ENCODE measurements around the gene DMRTA1. TPM values are rescaled to one million over a fixed set of nuclear protein-coding genes. Genes with fewer than 3 reads are reported as not detected.
A peak's percentile ranks its signal among the peaks of the same experiment; 100 is the strongest.

The DMRTA1 gene
- total and polyA plus RNA-seq, 5 donors from 2014 or later, result not detected

DNA sequence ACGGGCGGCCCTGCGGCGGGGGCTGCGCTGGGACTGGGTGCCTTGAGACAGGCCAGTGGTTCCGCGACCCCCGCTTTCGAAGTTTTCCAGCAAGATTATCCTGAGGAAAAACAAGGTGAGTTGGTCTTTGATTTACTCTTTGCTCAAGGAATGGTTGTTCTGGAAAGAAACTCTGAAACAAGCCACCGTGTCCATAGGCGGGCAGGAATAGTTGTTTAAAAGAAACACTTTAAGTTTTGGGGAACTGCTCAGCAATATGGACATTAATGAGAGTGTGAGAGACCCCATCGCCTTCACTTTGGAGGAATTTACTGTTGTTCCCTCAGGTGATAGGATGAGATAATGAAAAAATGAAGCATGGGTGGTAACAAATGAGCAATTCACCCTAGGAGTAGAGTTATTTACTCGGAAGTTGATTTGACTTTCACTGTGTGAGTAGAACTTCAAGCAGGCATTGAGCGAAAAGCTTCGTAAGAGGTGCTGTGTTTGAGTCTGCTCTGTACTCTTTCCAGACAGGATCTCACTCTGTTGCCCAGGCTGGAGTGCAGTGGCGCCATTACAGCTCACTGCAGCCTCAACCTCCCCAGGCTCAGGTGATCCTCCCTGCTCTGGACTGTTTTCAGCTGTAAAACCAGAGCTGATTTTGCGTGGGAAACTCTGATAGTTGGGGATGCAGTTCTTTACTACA lies 1.1 kb downstream of the DMRTA1 start:
- Mint-ChIP-seq H3K4me3 (peak overlapping the region in 3 of 4 donors; percentile 36 to 78 (median 38)), H3K4me1 (peaks cover 0 to 10% (median 7%) of the 10 kb centered on the region in 4 donors), H3K36me3 (no peaks in the 10 kb centered on the region), H3K9me3 (no peaks in the 10 kb centered on the region), H3K27ac (no peak overlapping the region), H3K27me3 (peaks cover 52% of the 10 kb centered on the region)
- Histone ChIP-seq H3K27me3 (ENCODE audit: control insufficient read depth, insufficient read depth, low read length) (peaks cover 31% of the 10 kb centered on the region), H3K9me3 (ENCODE audit: control insufficient read depth in 2 of 2, low read length in 2 of 2) (no peaks in the 10 kb centered on the region), H3K4me3 (ENCODE audit: low read depth, low read length) (no peak overlapping the region), H3K4me1 (ENCODE audit: control insufficient read depth, insufficient read depth, low read length, poor library complexity, severe bottlenecking) (peaks cover 11% of the 10 kb centered on the region), H3K36me3 (ENCODE audit: control insufficient read depth, insufficient read depth, low read length) (no peaks in the 10 kb centered on the region), H3K27ac (ENCODE audit: insufficient read depth, low read length, poor library complexity, severe bottlenecking) (no peak overlapping the region)
- no peak for DNase-seq
- ATAC-seq (ENCODE audit: low read depth in 2 of 2), result no peak

DNA sequence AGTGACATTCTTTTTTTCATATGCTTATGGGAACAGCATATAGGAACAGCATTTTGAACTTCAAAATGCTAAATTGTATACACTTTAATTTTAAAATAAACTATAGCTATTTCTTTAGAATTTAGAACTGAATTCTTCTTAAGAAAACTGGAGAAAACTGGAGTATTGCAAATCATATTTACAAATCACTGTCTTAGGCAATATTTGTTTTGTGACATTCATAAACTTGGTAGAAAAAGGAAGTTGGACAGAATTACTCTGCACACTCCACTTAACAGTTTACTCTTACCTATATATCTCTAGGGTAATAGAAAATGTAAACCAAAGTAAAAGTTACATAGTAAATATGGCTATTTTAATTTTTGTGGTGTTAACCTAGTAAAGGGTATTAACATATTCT lies 3.1 kb downstream of the DMRTA1 start:
- H3K27me3 Mint-ChIP-seq, result peaks cover 47% of the 10 kb centered on the region
- H3K36me3 Mint-ChIP-seq, result no peaks in the 10 kb centered on the region

DNA sequence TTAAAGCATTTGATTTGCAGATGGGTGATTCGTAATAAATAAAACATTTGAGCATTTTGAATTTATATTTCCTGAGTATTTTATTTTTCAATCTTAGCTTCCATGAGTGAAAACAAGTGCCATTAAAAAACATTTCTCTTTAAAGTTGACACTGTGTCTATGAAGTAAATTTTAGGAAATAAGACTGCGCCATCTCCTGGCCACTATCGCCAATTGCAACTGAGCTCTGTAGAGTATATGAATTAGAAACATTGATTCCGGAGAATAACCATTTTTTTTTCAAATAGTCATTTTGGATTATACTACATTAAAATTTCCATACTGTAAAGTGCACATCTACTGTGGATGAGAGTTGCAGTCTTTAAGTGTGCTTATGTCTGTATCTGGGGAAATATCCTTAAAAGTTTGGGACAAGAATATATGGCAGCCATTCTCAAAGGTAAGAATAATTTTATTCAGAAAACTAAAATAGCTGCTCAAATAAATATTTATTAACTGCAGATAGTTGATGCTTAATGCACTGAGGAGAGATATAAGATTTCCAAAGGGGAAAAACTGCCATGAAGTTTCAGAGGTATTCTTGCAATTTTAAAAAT lies 5.9 kb downstream of the DMRTA1 start:
- Mint-ChIP-seq H3K27ac (no peak overlapping the region), H3K4me1 (peaks cover 0 to 6% (median 5%) of the 10 kb centered on the region in 4 donors), H3K36me3 (no peaks in the 10 kb centered on the region), H3K9me3 (no peaks in the 10 kb centered on the region), H3K4me3 (no peak overlapping the region), H3K27me3 (peaks cover 36% of the 10 kb centered on the region)
- DNase-seq, result peak in 2 of 3 donors; percentile 25 to 56
- no peak overlapping the region for H3K4me3 ChIP-seq (ENCODE audit: low read depth, low read length)
- peaks cover 29% of the 10 kb centered on the region for H3K27me3 ChIP-seq (ENCODE audit: control insufficient read depth, insufficient read depth, low read length)
- ATAC-seq (ENCODE audit: low read depth in 2 of 2), result peak in 1 of 2 donors; percentile 50
- H3K27ac ChIP-seq (ENCODE audit: insufficient read depth, low read length, poor library complexity, severe bottlenecking), result no peak overlapping the region
- no peaks in the 10 kb centered on the region for H3K36me3 ChIP-seq (ENCODE audit: control insufficient read depth, insufficient read depth, low read length)
- no peaks in the 10 kb centered on the region for H3K9me3 ChIP-seq (ENCODE audit: control insufficient read depth in 2 of 2, low read length in 2 of 2)
- H3K4me1 ChIP-seq (ENCODE audit: control insufficient read depth, insufficient read depth, low read length, poor library complexity, severe bottlenecking), result peaks cover 2% of the 10 kb centered on the region

More for the DNA sequence above, 3.1 kb downstream of the DMRTA1 start:
- Mint-ChIP-seq H3K4me1 (peaks cover 0 to 10% (median 7%) of the 10 kb centered on the region in 4 donors), H3K27ac (no peak overlapping the region), H3K4me3 (no peak overlapping the region), H3K9me3 (no peaks in the 10 kb centered on the region)
- ATAC-seq (ENCODE audit: low read depth in 2 of 2) (no peak), DNase-seq (no peak)
- Histone ChIP-seq H3K9me3 (ENCODE audit: control insufficient read depth in 2 of 2, low read length in 2 of 2) (no peaks in the 10 kb centered on the region), H3K27ac (ENCODE audit: insufficient read depth, low read length, poor library complexity, severe bottlenecking) (no peak overlapping the region), H3K27me3 (ENCODE audit: control insufficient read depth, insufficient read depth, low read length) (peaks cover 31% of the 10 kb centered on the region), H3K4me1 (ENCODE audit: control insufficient read depth, insufficient read depth, low read length, poor library complexity, severe bottlenecking) (peaks cover 11% of the 10 kb centered on the region), H3K4me3 (ENCODE audit: low read depth, low read length) (no peak overlapping the region), H3K36me3 (ENCODE audit: control insufficient read depth, insufficient read depth, low read length) (no peaks in the 10 kb centered on the region)

DNA sequence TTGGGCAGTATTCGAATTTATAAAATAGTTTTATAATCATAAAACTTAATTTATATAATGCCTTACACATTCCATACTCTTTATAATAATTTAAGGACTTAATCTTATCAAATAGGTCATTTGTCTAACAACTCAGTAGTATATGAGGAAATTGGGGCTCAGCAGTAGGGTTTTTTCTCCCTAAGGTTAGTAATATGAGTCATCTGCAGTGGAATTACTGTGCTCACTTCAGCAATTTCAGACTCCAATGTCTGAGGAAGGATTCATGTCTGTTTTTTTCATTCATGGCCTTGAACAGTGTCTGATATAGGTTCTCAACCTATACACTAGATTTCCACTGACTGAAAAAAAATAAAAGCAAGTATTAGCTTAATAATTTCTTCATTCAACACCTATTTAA lies 7.4 kb downstream of the DMRTA1 start:
- no peaks in the 10 kb centered on the region for H3K4me1 ChIP-seq (ENCODE audit: control insufficient read depth, insufficient read depth, low read length, poor library complexity, severe bottlenecking)
- no peaks in the 10 kb centered on the region for H3K36me3 ChIP-seq (ENCODE audit: control insufficient read depth, insufficient read depth, low read length)
- Mint-ChIP-seq H3K36me3 (no peaks in the 10 kb centered on the region), H3K27ac (no peak overlapping the region), H3K27me3 (peaks cover 26% of the 10 kb centered on the region), H3K9me3 (no peaks in the 10 kb centered on the region), H3K4me3 (no peak overlapping the region), H3K4me1 (no peaks in the 10 kb centered on the region)
- DNase-seq, result no peak
- peaks cover 15% of the 10 kb centered on the region for H3K27me3 ChIP-seq (ENCODE audit: control insufficient read depth, insufficient read depth, low read length)
- no peak overlapping the region for H3K4me3 ChIP-seq (ENCODE audit: low read depth, low read length)
- no peak overlapping the region for H3K27ac ChIP-seq (ENCODE audit: insufficient read depth, low read length, poor library complexity, severe bottlenecking)
- ATAC-seq (ENCODE audit: low read depth in 2 of 2), result no peak
- H3K9me3 ChIP-seq (ENCODE audit: control insufficient read depth in 2 of 2, low read length in 2 of 2), result no peaks in the 10 kb centered on the region

DNA sequence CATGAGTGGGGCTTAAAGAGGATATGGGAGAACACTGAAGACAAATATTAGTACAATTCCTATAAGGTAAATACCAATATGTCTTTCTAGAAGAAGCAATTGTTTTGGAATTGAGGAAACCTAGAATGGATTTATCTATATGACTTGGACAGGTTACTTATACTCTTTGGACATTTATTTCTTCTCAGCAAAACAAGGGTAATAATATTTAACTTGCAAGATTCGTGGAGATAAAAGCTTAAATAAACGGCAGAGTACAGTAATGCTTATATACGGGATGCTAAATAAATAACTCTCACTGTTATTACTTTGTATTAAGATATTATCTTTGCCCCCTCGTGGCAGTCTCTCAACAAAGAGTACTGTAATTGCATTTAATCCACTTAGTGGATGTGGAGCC lies 8.6 kb downstream of the DMRTA1 start:
- Histone ChIP-seq H3K27ac (ENCODE audit: insufficient read depth, low read length, poor library complexity, severe bottlenecking) (no peak overlapping the region), H3K36me3 (ENCODE audit: control insufficient read depth, insufficient read depth, low read length) (no peaks in the 10 kb centered on the region), H3K9me3 (ENCODE audit: control insufficient read depth in 2 of 2, low read length in 2 of 2) (no peaks in the 10 kb centered on the region), H3K27me3 (ENCODE audit: control insufficient read depth, insufficient read depth, low read length) (peaks cover 12% of the 10 kb centered on the region), H3K4me3 (ENCODE audit: low read depth, low read length) (no peak overlapping the region), H3K4me1 (ENCODE audit: control insufficient read depth, insufficient read depth, low read length, poor library complexity, severe bottlenecking) (no peaks in the 10 kb centered on the region)
- Mint-ChIP-seq H3K9me3 (no peaks in the 10 kb centered on the region), H3K4me1 (no peaks in the 10 kb centered on the region), H3K27me3 (peaks cover 21% of the 10 kb centered on the region), H3K27ac (no peak overlapping the region), H3K4me3 (no peak overlapping the region), H3K36me3 (no peaks in the 10 kb centered on the region)
- DNase-seq (no peak), ATAC-seq (ENCODE audit: low read depth in 2 of 2) (no peak)

DNA sequence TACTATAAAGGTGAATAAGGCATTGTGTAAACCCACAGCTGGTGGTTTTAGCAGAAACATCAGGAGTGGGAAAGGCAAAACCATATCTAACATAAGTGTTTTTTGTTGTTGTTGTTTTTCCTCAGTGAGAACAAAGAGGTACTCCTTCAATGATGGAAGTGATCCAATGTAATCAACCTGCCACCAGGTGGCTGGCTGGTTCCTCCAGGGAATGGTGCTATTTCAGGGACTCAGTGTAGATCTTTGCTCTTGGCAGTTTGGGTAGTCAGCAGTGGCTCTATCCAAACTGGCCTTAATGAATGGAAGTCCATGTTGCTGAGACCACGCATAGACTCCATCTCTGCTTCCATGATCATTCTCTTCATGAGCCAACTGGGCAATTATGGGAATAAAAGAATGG lies 10.8 kb downstream of the DMRTA1 start:
- Mint-ChIP-seq H3K36me3 (no peaks in the 10 kb centered on the region), H3K4me3 (no peak overlapping the region), H3K4me1 (no peaks in the 10 kb centered on the region), H3K27me3 (peaks cover 24% of the 10 kb centered on the region), H3K27ac (no peak overlapping the region), H3K9me3 (no peaks in the 10 kb centered on the region)
- H3K4me3 ChIP-seq (ENCODE audit: low read depth, low read length), result no peak overlapping the region
- peaks cover 2% of the 10 kb centered on the region for H3K27me3 ChIP-seq (ENCODE audit: control insufficient read depth, insufficient read depth, low read length)
- no peaks in the 10 kb centered on the region for H3K9me3 ChIP-seq (ENCODE audit: control insufficient read depth in 2 of 2, low read length in 2 of 2)
- no peak for ATAC-seq (ENCODE audit: low read depth in 2 of 2)
- H3K27ac ChIP-seq (ENCODE audit: insufficient read depth, low read length, poor library complexity, severe bottlenecking), result no peak overlapping the region
- H3K36me3 ChIP-seq (ENCODE audit: control insufficient read depth, insufficient read depth, low read length), result no peaks in the 10 kb centered on the region
- no peak for DNase-seq
- no peaks in the 10 kb centered on the region for H3K4me1 ChIP-seq (ENCODE audit: control insufficient read depth, insufficient read depth, low read length, poor library complexity, severe bottlenecking)

DNA sequence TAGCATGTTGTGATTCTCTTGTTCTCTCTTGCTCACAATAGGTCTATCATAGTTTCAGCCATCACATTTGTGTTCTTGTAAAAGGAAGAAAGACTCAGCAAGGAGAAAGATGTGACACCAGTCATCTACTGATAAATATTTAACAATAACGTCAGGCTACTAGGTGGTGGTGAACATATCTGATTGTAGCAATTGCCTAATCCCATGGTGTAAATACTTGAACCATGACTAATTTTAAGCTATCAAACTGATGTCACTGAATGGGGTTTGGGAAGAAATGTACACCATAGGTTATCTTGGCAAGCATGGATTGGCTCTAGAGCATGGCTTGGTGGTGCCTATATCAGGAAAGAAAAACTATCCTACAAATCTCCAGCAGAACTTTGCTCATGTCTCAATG lies 16.6 kb downstream of the DMRTA1 start:
- Mint-ChIP-seq H3K9me3 (no peaks in the 10 kb centered on the region), H3K27me3 (peaks cover 10% of the 10 kb centered on the region), H3K4me3 (no peak overlapping the region), H3K4me1 (no peaks in the 10 kb centered on the region), H3K36me3 (no peaks in the 10 kb centered on the region), H3K27ac (no peak overlapping the region)
- H3K4me3 ChIP-seq (ENCODE audit: low read depth, low read length), result no peak overlapping the region
- H3K36me3 ChIP-seq (ENCODE audit: control insufficient read depth, insufficient read depth, low read length), result no peaks in the 10 kb centered on the region
- DNase-seq (no peak), ATAC-seq (ENCODE audit: low read depth in 2 of 2) (no peak)
- H3K27ac ChIP-seq (ENCODE audit: insufficient read depth, low read length, poor library complexity, severe bottlenecking), result no peak overlapping the region
- no peaks in the 10 kb centered on the region for H3K27me3 ChIP-seq (ENCODE audit: control insufficient read depth, insufficient read depth, low read length)
- H3K4me1 ChIP-seq (ENCODE audit: control insufficient read depth, insufficient read depth, low read length, poor library complexity, severe bottlenecking), result no peaks in the 10 kb centered on the region
- H3K9me3 ChIP-seq (ENCODE audit: control insufficient read depth in 2 of 2, low read length in 2 of 2), result no peaks in the 10 kb centered on the region
